ENCODE data around the gene HOXC6.

Gene HOXC6

GRCh38 chr12:54033106-54033979 is 5.1 kb downstream of the HOXC6 start (continued):
- peak; percentile 84 for TF ChIP-seq ZSCAN4 (tag by site-specific recombination; IDR thresholded peaks at IDR 0.05)
- TF ChIP-seq BCL11B (tag by site-specific recombination; IDR thresholded peaks at IDR 0.05; ENCODE audit: low read depth), result peak; percentile 98
- TF ChIP-seq ZNF140 (tag by site-specific recombination; IDR thresholded peaks at IDR 0.05), result no peak
- TF ChIP-seq PRDM6 (tag by site-specific recombination; IDR thresholded peaks at IDR 0.05), result peak; percentile 100
- TF ChIP-seq RBAK (tag by site-specific recombination; IDR thresholded peaks at IDR 0.05), result no peak
- TF ChIP-seq ZNF341 (tag by site-specific recombination; IDR thresholded peaks at IDR 0.05; ENCODE audit: low read depth), result peak; percentile 77
- peak; percentile 100 for TF ChIP-seq ZNF843 (tag by site-specific recombination; IDR thresholded peaks at IDR 0.05)
- TF ChIP-seq HOXA7 (CRISPR knock-in tag; IDR thresholded peaks at IDR 0.05; ENCODE audit: borderline replicate concordance), result no peak
- no peak for TF ChIP-seq ZNF529 (tag by site-specific recombination; IDR thresholded peaks at IDR 0.05; ENCODE audit: insufficient replicate concordance)
- no peak for TF ChIP-seq ZSCAN5A (tag by site-specific recombination; IDR thresholded peaks at IDR 0.05)
- no peak for TF ChIP-seq ZNF112 (tag by site-specific recombination; IDR thresholded peaks at IDR 0.05)
- TF ChIP-seq ZNF202 (tag by site-specific recombination; IDR thresholded peaks at IDR 0.05; ENCODE audit: borderline replicate concordance), result no peak
- peak; percentile 93 for TF ChIP-seq KLF10 (tag by site-specific recombination; IDR thresholded peaks at IDR 0.05)
- TF ChIP-seq ZNF629 (tag by site-specific recombination; IDR thresholded peaks at IDR 0.05), result peak; percentile 92
- peak; percentile 48; the same call in 1 of the 2 replicates for TF ChIP-seq PRDM10 (tag by site-specific recombination; IDR thresholded peaks at IDR 0.05)
- no peak for TF ChIP-seq ZNF530 (tag by site-specific recombination; IDR thresholded peaks at IDR 0.05; ENCODE audit: low read depth)
- peak; percentile 98 for TF ChIP-seq KLF7 (tag by site-specific recombination; IDR thresholded peaks at IDR 0.05; ENCODE audit: borderline replicate concordance)
- no peak for TF ChIP-seq ZNF155 (tag by site-specific recombination; IDR thresholded peaks at IDR 0.05)
- peak; percentile 40; the same call in 1 of the 2 replicates for TF ChIP-seq HOXC10 (CRISPR knock-in tag; IDR thresholded peaks at IDR 0.05)
- TF ChIP-seq TSHZ1 (tag by site-specific recombination; IDR thresholded peaks at IDR 0.05; ENCODE audit: borderline replicate concordance), result peak; percentile 99
- peak; percentile 99 for TF ChIP-seq PRDM4 (tag by site-specific recombination; IDR thresholded peaks at IDR 0.05)
- TF ChIP-seq ZBTB1 (tag by site-specific recombination; IDR thresholded peaks at IDR 0.05), result peak; percentile 99
- no peak for TF ChIP-seq ZNF248 (tag by site-specific recombination; IDR thresholded peaks at IDR 0.05)
